GM19240 (cell line): Measurements from ENCODE around the gene GPR162.
"Not testable (repeated sequence)": the region's sequence is repeated elsewhere in the genome, so short reads cannot be mapped to it uniquely, and the experiment has no call there.

Source experiments
- DNase-seq: peaks from one replicate; pipeline ENCODE4 v3.0.0; 2011; ENCODE audit warnings: low spot score; ENCODE audit not compliant: insufficient read length

GPR162 gene

GRCh38 chr12:6854036-6854435, 32.4 kb downstream of the GPR162 start:
- no peak for DNase-seq

GRCh38 chr12:6855322-6855721, 33.7 kb downstream of the GPR162 start:
- DNase-seq: no peak

GRCh38 chr12:6858799-6859198, 37.2 kb downstream of the GPR162 start:
- DNase-seq: no peak

- no peak for DNase-seq
Measured at GRCh38 chr12:6860116-6860515, 38.5 kb downstream of the GPR162 start.

GRCh38 chr12:6860942-6861341, 39.3 kb downstream of the GPR162 start:
- no peak for DNase-seq

- no peak for DNase-seq
Measured at GRCh38 chr12:6861391-6861790, 39.8 kb downstream of the GPR162 start.

- DNase-seq: no peak
Measured at GRCh38 chr12:6863033-6863432, 41.4 kb downstream of the GPR162 start.

- no peak for DNase-seq
Measured at GRCh38 chr12:6863586-6864321, 42.1 kb downstream of the GPR162 start.

- not testable (repeated sequence) for DNase-seq
Measured at GRCh38 chr12:6865307-6865706, 43.7 kb downstream of the GPR162 start.

- no peak for DNase-seq
Measured at GRCh38 chr12:6866163-6866919, 44.7 kb downstream of the GPR162 start.

- DNase-seq: no peak
Measured at GRCh38 chr12:6866920-6867412, 45.3 kb downstream of the GPR162 start.

GRCh38 chr12:6867413-6868210, 46.0 kb downstream of the GPR162 start, which contains the start of gene TPI1:
TSS of gene TPI1 (plus strand) at chr12:6867531. CDS start at chr12:6867567, 36 bp downstream.
- peak; percentile 76 for DNase-seq

GRCh38 chr12:6868211-6869048, 46.8 kb downstream of the GPR162 start:
- DNase-seq: no peak

GRCh38 chr12:6869049-6870021, 47.7 kb downstream of the GPR162 start:
- DNase-seq: peak; percentile 67

- not testable (repeated sequence) for DNase-seq
Measured at GRCh38 chr12:6870304-6870703, 48.7 kb downstream of the GPR162 start.

- no peak for DNase-seq
Measured at GRCh38 chr12:6871052-6871957, 49.7 kb downstream of the GPR162 start.

GRCh38 chr12:6872073-6873048, 50.7 kb downstream of the GPR162 start:
- peak; percentile 69 for DNase-seq
